ENCODE data around the gene MAN1C1.

The MAN1C1 gene

DNA sequence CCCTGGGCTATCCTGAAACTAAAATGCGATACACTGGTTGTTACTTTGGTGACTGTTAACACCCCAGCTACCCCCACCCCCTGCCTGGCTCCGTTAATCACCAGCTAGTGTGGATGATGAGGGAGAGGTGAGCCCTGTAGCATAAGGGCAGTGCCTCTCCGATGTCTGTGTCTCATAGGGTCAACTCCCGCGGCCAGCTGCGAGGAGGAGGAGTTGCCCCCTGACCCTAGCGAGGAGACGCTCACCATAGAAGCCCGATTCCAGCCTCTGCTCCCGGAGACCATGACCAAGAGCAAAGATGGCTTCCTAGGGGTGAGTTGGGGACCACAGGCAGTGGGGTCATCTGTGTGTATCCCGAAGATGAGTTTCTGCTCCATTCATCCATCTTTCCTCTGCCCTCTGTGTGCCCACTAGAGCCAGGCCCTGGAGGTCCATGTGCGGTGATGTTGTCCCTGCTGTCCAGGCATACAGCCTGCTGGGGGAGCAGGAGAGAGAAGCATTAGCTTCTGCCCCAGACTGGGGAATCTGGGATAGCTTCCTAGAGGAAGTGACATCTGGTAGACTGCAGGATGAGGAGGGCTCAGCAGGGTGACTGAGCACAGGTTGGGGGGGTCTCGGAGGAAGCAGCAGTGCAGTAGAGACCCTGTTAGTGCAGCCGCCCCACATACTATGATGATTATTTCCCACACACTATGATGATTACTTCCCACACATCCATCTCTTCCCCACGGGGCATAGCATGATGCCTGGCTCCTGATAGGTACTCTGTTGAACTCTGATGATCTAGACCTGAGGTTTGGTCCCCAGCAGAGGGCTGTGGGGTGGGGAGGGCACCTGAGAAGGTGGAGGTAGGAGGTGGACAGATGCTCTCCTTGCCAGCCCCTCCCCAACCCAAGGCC, 188.6 kb downstream of the MAN1C1 start:
- DNase-seq, result no peak

DNA sequence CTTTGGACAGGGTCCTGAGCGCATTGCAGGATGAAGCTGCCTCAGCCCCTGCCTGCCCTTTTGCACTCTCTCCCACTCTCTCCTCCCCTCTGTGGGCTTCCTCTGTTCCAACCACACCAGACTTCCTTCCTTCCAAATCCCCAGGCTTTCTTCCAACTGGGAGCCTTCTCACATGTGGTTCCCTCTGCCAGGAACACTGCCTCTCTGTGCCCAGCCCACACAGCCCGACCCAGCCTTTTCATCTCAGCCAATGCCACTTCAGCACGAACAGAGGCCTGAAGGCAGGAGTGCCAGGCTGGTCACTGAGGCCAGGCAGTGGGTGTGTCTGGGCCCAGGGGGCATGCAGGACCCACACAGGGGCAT, 189.3 kb downstream of the MAN1C1 start:
- no peak for DNase-seq

DNA sequence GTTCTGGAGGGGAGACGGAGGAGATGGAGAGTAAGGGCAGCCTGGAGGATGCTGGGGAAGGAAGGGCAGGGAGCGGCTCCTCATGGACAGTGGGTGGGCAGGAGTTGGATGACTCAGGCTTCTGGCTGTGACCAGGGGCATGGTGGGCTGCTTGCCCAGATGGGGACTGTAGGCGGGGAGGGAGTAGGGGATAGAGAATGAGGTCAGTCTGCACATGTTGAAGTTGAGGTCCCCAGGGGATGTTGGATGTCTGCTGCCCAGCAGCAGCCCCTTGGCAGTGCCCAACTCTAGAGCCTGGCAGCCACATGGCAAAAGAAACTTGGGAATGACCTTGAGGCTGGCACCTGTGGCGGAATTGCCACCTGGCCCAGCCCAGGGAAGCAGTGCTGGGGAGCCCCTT, 189.8 kb downstream of the MAN1C1 start:
- no peak for DNase-seq

GRCh38 chr1:25807480-25808390, 191.1 kb downstream of the MAN1C1 start:
- DNase-seq, result no peak

DNA sequence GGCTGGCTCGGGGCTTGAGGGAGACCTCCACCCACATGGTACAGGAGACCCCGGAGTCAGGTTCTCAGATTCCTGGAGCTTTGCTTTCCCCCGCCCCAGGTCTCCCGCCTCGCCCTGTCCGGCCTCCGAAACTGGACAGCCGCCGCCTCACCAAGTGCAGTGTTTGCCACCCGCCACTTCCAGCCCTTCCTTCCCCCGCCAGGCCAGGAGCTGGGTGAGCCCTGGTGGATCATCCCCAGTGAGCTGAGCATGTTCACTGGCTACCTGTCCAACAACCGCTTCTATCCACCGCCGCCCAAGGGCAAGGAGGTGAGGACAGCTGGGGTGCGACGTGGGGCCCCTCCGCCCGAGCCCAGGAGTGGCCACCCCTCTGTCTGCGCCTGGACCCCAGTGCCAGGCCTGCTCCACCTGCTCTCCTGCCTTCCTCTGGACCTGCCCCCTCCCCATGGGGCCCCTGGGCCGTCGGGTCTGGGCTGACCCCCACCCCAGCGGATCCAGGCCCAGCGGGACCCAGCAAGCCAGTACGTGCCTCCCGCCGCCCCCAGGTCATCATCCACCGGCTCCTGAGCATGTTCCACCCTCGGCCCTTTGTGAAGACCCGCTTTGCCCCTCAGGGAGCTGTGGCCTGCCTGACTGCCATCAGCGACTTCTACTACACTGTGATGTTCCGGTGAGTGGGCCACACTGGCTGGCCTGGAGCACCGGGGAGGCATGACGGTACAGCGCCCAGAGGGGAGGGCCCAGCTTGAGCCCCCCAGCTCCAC, 192.1 kb downstream of the MAN1C1 start:
- DNase-seq, result no peak

DNA sequence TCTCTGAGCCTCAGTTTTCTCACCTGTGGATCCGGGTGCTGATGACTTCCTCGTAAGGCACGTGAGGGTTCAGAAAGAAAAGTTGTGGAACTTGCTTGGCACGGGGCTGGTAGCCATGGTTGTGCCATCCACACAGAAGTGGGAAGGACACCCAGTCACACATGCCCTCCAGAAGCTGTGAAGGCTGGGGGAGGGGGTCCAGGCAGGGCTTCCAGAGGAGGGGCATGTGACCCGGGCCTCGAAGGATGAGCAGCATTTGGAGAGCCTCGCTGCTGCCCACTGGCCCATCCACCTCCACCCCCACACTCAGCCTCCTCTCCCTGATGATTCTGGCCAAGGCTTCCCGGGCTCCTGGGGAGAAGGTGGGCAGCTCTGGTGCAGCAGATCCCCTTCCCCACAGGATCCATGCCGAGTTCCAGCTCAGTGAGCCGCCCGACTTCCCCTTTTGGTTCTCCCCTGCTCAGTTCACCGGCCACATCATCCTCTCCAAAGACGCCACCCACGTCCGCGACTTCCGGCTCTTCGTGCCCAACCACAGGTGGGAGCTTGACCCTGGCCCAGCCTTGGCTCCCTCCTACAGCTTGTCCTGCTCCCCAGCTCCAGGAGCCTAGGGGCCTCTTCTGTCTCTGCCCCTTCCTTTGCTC, 192.8 kb downstream of the MAN1C1 start:
- DNase-seq, result no peak

DNA sequence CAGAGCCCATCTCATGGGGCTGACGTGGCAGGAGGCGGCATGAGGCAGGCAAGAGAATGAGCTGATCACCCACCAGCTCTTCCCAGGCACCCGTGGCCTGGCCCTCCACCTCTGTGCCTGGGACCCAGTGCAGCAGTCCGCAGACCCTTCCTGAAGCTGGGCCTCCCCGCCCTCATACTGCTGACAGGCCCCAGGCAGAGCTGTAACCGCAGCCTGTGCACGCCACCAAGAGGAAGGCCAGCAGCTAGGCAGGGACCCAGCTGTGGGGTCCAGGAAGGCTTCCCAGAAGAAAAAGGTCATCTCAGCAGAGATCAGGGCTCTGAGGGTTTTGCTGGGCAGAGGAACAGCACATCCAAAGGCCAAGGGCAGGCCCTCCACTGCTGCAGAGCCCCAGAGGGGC, 193.3 kb downstream of the MAN1C1 start:
- no peak for DNase-seq

DNA sequence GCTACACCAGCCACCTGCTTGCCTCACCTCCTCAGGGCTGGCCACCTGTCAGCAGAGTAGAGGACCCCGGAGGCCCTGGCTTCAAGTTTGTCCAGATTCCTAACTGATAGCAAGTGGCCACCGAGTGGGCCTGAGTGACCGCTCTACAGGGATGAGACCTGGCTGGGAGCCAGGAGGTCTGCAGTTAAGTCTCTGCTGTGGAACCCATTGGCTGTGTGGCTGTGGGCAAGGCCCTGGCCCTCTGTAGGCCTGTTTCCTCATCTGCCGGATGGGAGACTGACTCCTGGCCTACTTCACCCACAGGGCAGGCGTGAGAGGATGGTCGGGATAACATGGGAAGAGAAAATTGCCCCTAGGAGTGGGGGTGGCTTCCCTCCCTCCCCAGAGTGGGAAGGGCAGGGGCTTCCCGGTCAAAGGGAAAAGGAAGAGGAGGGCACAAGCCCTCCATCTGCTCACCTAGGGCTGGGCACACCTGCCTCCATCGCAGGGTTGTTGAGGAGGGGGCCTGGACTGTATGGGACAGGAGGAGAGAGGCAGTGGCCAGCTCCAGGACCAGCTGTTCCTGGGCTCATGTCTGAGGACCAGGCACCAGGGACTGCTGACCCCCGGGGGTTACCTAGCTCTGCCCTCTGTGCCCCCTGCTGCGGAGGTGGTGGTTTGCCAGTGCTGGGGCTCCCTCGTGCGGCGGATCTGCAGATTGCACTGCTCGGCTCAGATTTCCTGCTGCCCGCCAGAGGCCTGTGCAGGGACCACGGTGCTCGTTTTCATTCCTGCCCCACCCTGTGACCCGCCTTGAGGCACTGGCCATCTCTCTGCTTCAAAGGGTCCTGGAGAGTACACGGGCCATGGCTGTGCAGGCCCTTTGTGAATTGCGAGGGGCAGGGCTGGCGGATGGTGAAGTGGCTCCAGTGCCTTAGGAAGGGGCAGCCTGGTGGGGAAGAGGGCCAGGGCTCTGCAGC, 194.0 kb downstream of the MAN1C1 start:
- peak; percentile 70 for DNase-seq

DNA sequence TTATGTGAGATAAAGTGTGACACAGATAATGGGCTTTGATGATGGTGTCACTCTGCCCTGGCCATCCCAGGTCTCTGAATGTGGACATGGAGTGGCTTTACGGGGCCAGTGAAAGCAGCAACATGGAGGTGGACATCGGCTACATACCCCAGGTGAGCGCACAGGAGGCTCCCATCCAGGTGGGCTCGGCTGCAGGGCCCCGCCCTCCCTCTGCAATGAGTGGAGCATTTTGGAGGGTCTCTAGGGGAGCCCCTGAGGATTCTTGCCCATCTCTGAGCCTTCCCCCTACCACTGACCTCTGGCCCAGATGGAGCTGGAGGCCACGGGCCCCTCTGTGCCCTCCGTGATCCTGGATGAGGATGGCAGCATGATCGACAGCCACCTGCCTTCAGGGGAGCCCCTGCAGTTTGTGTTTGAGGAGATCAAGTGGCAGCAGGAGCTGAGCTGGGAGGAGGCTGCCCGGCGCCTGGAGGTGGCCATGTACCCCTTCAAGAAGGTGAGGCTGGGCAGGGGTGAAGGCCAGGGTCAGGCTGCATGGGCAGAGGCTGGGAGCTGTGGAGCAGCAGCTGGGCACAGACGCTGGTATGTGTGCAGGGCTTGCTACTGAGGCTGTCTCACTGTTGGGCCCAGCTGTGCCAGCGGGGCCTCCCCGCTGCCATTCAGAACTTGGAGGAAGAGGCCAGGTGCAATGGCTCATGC, 194.9 kb downstream of the MAN1C1 start:
- no peak for DNase-seq

DNA sequence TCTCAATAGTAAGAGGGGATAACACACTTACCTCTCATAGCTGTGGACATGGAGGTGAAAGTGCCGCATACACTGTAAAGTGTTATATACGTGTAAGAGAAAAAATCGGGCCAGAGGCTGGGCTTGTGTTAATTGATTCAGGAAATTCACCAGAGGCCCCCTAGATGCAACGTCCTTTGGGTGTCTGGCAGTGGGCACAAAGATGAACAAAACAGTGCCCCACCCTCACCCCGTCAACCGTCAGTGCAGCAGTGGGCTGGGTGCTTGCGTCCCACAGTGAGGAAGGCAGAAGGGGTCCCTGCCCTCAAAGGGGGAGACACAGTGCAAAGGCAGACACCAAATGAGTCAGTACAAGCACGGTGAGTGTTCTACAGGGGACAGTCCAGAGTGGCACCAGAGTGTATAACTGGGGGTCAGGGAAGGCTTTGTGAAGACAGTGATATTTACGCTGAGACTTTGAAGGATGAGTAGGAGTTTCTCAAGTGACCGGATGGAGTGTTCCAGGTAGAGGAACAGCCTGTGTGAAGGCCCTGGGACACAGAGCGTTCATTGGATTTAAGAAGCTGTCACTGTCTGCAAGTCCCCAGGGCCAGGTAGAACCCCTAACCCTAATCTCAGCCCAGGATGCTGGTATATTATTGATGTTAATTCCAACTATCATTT, 196.6 kb downstream of the MAN1C1 start:
- no peak for DNase-seq

DNA sequence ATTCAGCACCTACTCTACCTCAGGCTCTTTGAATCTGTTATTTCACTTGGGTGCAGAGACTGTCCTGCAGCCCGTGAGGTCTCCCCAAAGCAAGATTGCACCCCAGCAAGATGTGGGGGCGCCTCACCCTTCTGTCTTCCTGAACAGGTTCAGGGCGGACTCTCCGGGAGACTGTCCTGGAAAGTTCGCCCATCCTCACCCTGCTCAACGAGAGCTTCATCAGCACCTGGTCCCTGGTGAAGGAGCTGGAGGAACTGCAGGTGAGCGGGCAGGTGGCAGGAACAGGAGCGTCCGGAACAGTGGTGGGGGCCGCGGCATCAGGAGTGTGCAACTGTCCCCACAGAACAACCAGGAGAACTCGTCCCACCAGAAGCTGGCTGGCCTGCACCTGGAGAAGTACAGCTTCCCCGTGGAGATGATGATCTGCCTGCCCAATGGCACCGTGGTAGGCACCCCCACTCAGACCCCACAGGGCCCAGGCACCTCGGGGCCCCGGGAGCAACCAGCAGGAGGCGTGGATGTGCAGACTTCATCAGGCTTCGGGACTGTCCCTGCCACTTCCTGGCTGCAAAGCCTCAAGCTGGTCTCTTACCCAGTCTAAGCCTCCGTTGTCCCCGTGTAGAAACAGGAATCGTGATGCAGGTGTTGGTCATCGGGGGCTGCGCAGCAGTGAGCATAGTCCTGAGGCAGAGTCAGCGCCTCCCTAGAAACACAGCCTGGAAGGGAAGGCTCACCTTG, 197.3 kb downstream of the MAN1C1 start:
- no peak for DNase-seq

GRCh38 chr1:25814549-25815087, 198.0 kb downstream of the MAN1C1 start:
- no peak for DNase-seq

GRCh38 chr1:25815208-25816111, 198.9 kb downstream of the MAN1C1 start:
- no peak for DNase-seq

DNA sequence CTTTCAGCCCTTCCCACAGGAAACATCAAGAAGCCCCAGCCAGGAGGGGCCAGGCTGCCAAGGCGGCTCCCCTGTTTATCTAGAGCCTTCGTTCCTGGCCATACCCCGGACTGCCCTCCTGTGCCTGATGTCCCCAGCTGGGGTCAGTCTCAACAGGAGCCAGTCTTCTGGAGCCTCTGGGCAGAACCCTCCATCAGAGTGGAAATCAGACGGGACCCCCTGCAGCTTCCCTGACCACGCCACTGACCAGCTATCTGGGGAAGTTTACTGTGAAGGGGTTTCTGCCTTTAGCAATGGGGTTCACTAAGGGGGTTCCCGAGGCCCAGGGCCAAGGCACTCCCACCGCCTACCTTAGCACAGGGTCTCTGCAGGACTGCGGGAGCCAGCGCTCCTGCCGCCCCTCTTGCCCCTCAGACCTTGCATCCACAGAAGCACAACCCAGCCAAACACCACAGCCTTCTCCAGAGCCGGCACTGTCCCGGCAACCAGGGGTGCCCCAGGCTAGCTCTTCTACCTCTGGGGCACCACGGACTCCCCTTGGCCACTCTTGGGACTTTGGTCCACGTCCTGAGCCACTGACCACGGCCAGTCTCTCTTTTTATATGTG, 199.6 kb downstream of the MAN1C1 start:
- no peak for DNase-seq

DNA sequence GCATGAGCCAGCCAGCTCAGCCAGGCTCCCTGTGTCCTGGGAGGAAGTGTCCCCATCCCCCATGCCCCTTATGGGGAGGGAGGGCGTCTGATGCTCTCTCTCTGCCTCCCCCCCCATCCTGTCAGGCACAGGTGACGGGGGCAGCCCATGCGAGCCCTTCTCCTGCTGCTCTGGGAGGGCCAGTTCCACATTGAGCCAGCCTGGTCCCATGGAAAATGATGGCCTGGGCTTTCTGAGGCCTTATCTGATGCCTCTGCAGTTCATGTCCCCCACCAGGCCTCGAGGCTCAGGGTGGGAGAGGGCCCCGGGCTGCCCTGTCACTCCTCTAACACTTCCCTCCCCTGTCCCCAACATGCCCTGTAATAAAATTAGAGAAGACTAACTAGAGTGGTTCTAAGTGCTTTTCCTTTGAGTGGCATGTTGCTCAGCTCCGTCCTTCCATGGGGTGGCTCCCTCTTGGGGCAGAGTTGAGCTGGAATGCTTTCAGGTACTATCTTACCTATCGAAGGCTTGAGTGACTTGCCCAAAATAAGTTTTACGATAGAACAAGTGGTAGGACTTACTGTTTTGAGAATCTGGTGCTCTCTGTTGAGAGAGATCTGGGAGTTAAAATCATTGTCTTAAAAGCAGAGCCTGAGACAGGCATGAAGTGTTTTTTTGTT, 201.4 kb downstream of the MAN1C1 start:
- no peak for DNase-seq

GRCh38 chr1:25818569-25818968, 202.0 kb downstream of the MAN1C1 start:
- no peak for DNase-seq

Data from CD4-positive, alpha-beta T cell treated with Interferon gamma for 1 hour (primary cell).